HCT116 (cell line): Measurements from ENCODE around the gene MYCBP2. TPM values are rescaled to one million over a fixed set of nuclear protein-coding genes. Genes with fewer than 3 reads are reported as not detected.

Experiments
- ATAC-seq: fragments of 200-7000 bp; cut with Tn5 transposase; 2 replicates; pipeline ENCODE4 v1.9.1; 2020; ENCODE audit warnings: mild to moderate bottlenecking, moderate library complexity
- BruUV-seq: library from RNA; stranded (reverse); fragments of 400-500 nt; replicated peaks from 2 replicates; lab custom pipeline; 2021; lab: Mats Ljungman, UMichigan
- CTCF ChIA-PET: fragments of 300-600 bp; sonication (Branson Sonifier 250); formaldehyde crosslinking; loops from one replicate; lab custom pipeline; 2021; ENCODE audit warnings: antibody characterized with exemption; lab: Charles Lee
- POLR2A ChIA-PET: fragments of 300-600, 350-600 bp; sonication (Branson Sonifier 250); formaldehyde crosslinking; loops from one replicate; lab custom pipeline; 2021; ENCODE audit warnings: antibody characterized with exemption; lab: Charles Lee
- RAD21 ChIA-PET, 2 experiments: fragments of 300-600 bp; sonication (Branson Sonifier 250); formaldehyde crosslinking; loops; one replicate each; lab custom pipeline; 2023; ENCODE audit warnings: low total read pairs in 2 of 2; ENCODE audit not compliant: uncharacterized antibody in 2 of 2, unreplicated experiment in 2 of 2, low non-redundant PET in 1 of 2; lab: Charles Lee
- DNase-seq: peaks from one replicate; pipeline ENCODE4 v3.0.0-alpha.2; 2010; ENCODE audit warnings: low read depth, low spot score
- H2AFZ ChIP-seq: fragments of 200-600 bp; shearing (Covaris generic), sonication (generic); 2 replicates; pipeline ENCODE4 v1.6.1; 2017; ENCODE audit warnings: low read depth, mixed run types, mixed read lengths, antibody characterized with exemption, low read length; ENCODE audit not compliant: poor library complexity, severe bottlenecking
- H3K27ac ChIP-seq: 2 replicates; pipeline ENCODE4 v1.5.1; 2012; ENCODE audit warnings: low read depth, low read length
- H3K27me3 ChIP-seq: fragments of 200-600 bp; sonication (generic); 2 replicates; pipeline ENCODE4 v1.6.1; 2016; ENCODE audit warnings: mixed run types, low read length, mixed read lengths; ENCODE audit not compliant: insufficient read depth
- H3K36me3 ChIP-seq, 2 experiments: fragments of 200-500 bp in 1 of 2; fragments of 200-600 bp in 1 of 2; sonication (Bioruptor generic) in 1 of 2; sonication (generic) in 1 of 2; 2 replicates each; pipeline versions ENCODE4 v1.5.1 to v1.6.1; 2014 to 2016; ENCODE audit warnings: low read length in 2 of 2, inconsistent platforms in 1 of 2, mixed read lengths in 1 of 2, mixed run types in 1 of 2; ENCODE audit not compliant: insufficient read depth in 2 of 2, control insufficient read depth in 1 of 2
- H3K4me1 ChIP-seq, 2 experiments: fragments of 200-600 bp in 1 of 2; sonication (generic) in 1 of 2; 2 replicates each; pipeline versions ENCODE4 v1.5.1 to v1.6.1; 2012 to 2017; ENCODE audit warnings: low read length in 2 of 2, inconsistent platforms in 1 of 2, mild to moderate bottlenecking in 1 of 2, mixed read lengths in 1 of 2, mixed run types in 1 of 2, moderate library complexity in 1 of 2; ENCODE audit not compliant: insufficient read depth in 2 of 2, control insufficient read depth in 1 of 2
- H3K4me2 ChIP-seq: fragments of 200-600 bp; sonication (generic); 2 replicates; pipeline ENCODE4 v1.6.1; 2017; ENCODE audit warnings: mixed run types, low read length, mixed read lengths
- H3K4me3 ChIP-seq, 2 experiments: fragments of 200-600 bp in 1 of 2; sonication (generic) in 1 of 2; replicated peaks in 1 of 2; 2 replicates each; pipeline ENCODE4 v1.5.1; 2011 to 2016; ENCODE audit warnings: low read length in 2 of 2, control low read depth in 1 of 2, low read depth in 1 of 2, mild to moderate bottlenecking in 1 of 2, mixed read lengths in 1 of 2, mixed run types in 1 of 2
- H3K79me2 ChIP-seq: fragments of 200-600 bp; sonication (generic); 2 replicates; pipeline ENCODE4 v1.6.1; 2017; ENCODE audit warnings: mild to moderate bottlenecking, mixed run types, low read length, moderate library complexity, mixed read lengths; ENCODE audit not compliant: insufficient read depth
- H3K9ac ChIP-seq: fragments of 200-600 bp; sonication (generic); 2 replicates; pipeline ENCODE4 v1.6.1; 2016; ENCODE audit warnings: low read length, mixed read lengths
- H3K9me2 ChIP-seq: fragments of 200-600 bp; sonication (generic), shearing (Covaris generic); 2 replicates; pipeline ENCODE4 v1.6.1; 2017; ENCODE audit warnings: mixed run types, mild to moderate bottlenecking, moderate library complexity; ENCODE audit not compliant: insufficient read depth
- H3K9me3 ChIP-seq, 2 experiments: fragments of 200-500 bp in 1 of 2; fragments of 200-600 bp in 1 of 2; sonication (Bioruptor generic) in 1 of 2; sonication (generic) in 1 of 2; 2 replicates each; pipeline ENCODE4 v1.6.1; 2014 to 2017; ENCODE audit warnings: low read length in 2 of 2, mixed read lengths in 2 of 2, inconsistent platforms in 1 of 2, low read depth in 1 of 2, mild to moderate bottlenecking in 1 of 2, mixed run types in 1 of 2, moderate library complexity in 1 of 2; ENCODE audit not compliant: control insufficient read depth in 1 of 2, insufficient read depth in 1 of 2
- H4K20me1 ChIP-seq: fragments of 200-600 bp; sonication (generic), shearing (Covaris generic); 2 replicates; pipeline ENCODE4 v1.6.1; 2017; ENCODE audit warnings: mixed run types, mild to moderate bottlenecking, moderate library complexity; ENCODE audit not compliant: insufficient read depth
- CBX3 ChIP-seq: IDR thresholded peaks from 2 replicates; pipeline ENCODE4 v1.6.1; 2012; ENCODE audit warnings: low read depth
- EGR1 ChIP-seq: IDR thresholded peaks from 2 replicates; pipeline ENCODE4 v1.6.1; 2012; ENCODE audit warnings: low read depth
- ELF1 ChIP-seq: IDR thresholded peaks from 2 replicates; pipeline ENCODE4 v1.6.1; 2012; ENCODE audit warnings: low read depth, borderline replicate concordance
- EZH2 ChIP-seq: fragments of 200-600 bp; sonication (generic); IDR thresholded peaks from 2 replicates; pipeline ENCODE4 v1.6.1; 2017; ENCODE audit warnings: antibody characterized with exemption, mixed run types
- EZH2phosphoT487 ChIP-seq: fragments of 200-600 bp; IDR thresholded peaks from 2 replicates; pipeline ENCODE4 v1.6.1; 2018; ENCODE audit warnings: antibody characterized with exemption, borderline replicate concordance
- FOSL1 ChIP-seq: IDR thresholded peaks from 2 replicates; pipeline ENCODE4 v1.6.1; 2012; ENCODE audit warnings: low read depth
- JUND ChIP-seq: IDR thresholded peaks from 2 replicates; pipeline ENCODE4 v1.6.1; 2012
- POLR2AphosphoS5 ChIP-seq: IDR thresholded peaks from 2 replicates; pipeline ENCODE4 v1.6.1; 2011; ENCODE audit warnings: mild to moderate bottlenecking, low read depth, low read length, moderate library complexity
- RAD21 ChIP-seq: IDR thresholded peaks from 2 replicates; pipeline ENCODE4 v1.6.1; 2012; ENCODE audit warnings: low read depth, mild to moderate bottlenecking
- SIN3A ChIP-seq: IDR thresholded peaks from 2 replicates; pipeline ENCODE4 v1.6.1; 2012; ENCODE audit warnings: low read depth
- SP1 ChIP-seq: IDR thresholded peaks from 2 replicates; pipeline ENCODE4 v1.6.1; 2012; ENCODE audit warnings: low read depth
- SRF ChIP-seq: IDR thresholded peaks from 2 replicates; pipeline ENCODE4 v1.6.1; 2012; ENCODE audit warnings: low read depth
- TCF7L2 ChIP-seq: IDR thresholded peaks from 2 replicates; pipeline ENCODE4 v1.7.0; 2011; ENCODE audit warnings: borderline replicate concordance, inconsistent platforms; ENCODE audit not compliant: insufficient read depth, insufficient read length; ENCODE audit errors: extremely low read depth
- YY1 ChIP-seq: IDR thresholded peaks from 2 replicates; pipeline ENCODE4 v1.6.1; 2011; ENCODE audit warnings: low read length, low read depth, moderate library complexity, mild to moderate bottlenecking; ENCODE audit not compliant: insufficient replicate concordance; ENCODE audit errors: extremely low read depth
- ZFX ChIP-seq: fragments of 450-650 bp; IDR thresholded peaks from 2 replicates; pipeline ENCODE4 v1.6.1; 2017
- ZNF274 ChIP-seq: fragments of 200-500 bp; sonication (Bioruptor generic); IDR thresholded peaks from 2 replicates; pipeline ENCODE4 v1.6.1; 2014; ENCODE audit warnings: mild to moderate bottlenecking, low read depth, low read length, inconsistent platforms
- intact Hi-C: fragments of 100-400 bp; cut with micrococcal nuclease; formaldehyde crosslinking; loops from 2 replicates; pipeline ENCODE4 v1.10.0; 2022
- total RNA-seq: library from RNA; stranded (reverse); gene quantifications from one replicate; pipeline ENCODE4 v1.2.1, GENCODE V29; 2021; ENCODE audit not compliant: unreplicated experiment
- TF ChIP-seq, protein P1 (sequence below), 3 experiments: fragments of 200-600 bp in 1 of 3; sonication (generic) in 1 of 3; IDR thresholded peaks in 2 of 3; conservative IDR thresholded peaks in 1 of 3; 2 replicates each; pipeline ENCODE4 v1.5.1; 2012 to 2017; ENCODE audit warnings: low read depth in 2 of 3, low read length in 2 of 3, antibody characterized with exemption in 1 of 3, borderline replicate concordance in 1 of 3, control low read depth in 1 of 3, mild to moderate bottlenecking in 1 of 3, mixed read lengths in 1 of 3, mixed run types in 1 of 3, moderate library complexity in 1 of 3; ENCODE audit not compliant: insufficient read depth in 1 of 3
- TF ChIP-seq, protein P2 (sequence below): IDR thresholded peaks from 2 replicates; pipeline ENCODE4 v1.6.1; 2012

Gene MYCBP2
- total RNA-seq, 1 experiment from 2014 or later, result 48.5 TPM

DNA sequence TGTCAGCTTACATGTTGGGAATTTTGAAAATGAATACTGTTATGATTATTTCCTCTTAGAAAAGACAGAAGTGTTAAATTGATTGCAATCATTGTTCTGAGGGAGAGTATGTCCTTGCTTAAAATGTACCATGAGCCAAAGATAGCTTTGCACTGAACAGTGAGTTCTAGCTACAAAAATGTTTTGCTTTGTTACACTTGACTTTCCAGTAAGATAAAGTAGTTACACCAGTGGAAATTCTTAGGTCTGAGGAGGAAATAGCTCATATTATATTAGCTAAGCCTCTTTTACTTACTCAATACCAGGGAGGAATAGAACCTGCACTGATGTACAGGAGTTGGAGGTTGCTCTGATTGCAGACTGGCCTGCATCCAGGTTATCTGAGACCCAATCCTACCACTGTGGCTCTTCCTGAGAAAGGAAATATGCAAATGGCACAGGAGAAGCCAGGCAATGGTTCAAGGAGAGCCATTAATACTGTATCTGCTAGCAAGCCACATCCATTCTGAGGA is 246.9 kb downstream of the MYCBP2 start:
- DNase-seq (no peak), ATAC-seq (no peak)
- POLR2A ChIA-PET, result no interaction called here
- Histone ChIP-seq H4K20me1 (no peaks in the 10 kb centered on the region), H2AFZ (no peak overlapping the region), H3K4me1 (no peaks in the 10 kb centered on the region), H3K4me2 (no peak overlapping the region), H3K4me3 (no peak overlapping the region), H3K9me3 (no peaks in the 10 kb centered on the region), H3K27me3 (no peaks in the 10 kb centered on the region), H3K27ac (no peak overlapping the region), H3K79me2 (no peaks in the 10 kb centered on the region), H3K9me2 (no peaks in the 10 kb centered on the region), H3K36me3 (peaks cover 0 to 14% of the 10 kb centered on the region in 2 experiments; a peak in 2 of 4 replicates), H3K9ac (no peak overlapping the region)
- no peak for TF ChIP-seq ZFX
- TF ChIP-seq, protein P1, sequence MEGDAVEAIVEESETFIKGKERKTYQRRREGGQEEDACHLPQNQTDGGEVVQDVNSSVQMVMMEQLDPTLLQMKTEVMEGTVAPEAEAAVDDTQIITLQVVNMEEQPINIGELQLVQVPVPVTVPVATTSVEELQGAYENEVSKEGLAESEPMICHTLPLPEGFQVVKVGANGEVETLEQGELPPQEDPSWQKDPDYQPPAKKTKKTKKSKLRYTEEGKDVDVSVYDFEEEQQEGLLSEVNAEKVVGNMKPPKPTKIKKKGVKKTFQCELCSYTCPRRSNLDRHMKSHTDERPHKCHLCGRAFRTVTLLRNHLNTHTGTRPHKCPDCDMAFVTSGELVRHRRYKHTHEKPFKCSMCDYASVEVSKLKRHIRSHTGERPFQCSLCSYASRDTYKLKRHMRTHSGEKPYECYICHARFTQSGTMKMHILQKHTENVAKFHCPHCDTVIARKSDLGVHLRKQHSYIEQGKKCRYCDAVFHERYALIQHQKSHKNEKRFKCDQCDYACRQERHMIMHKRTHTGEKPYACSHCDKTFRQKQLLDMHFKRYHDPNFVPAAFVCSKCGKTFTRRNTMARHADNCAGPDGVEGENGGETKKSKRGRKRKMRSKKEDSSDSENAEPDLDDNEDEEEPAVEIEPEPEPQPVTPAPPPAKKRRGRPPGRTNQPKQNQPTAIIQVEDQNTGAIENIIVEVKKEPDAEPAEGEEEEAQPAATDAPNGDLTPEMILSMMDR (IDR thresholded peaks at IDR 0.05 in 2 of 3, conservative IDR thresholded peaks at IDR 0.05 in 1 of 3; ENCODE audit: borderline replicate concordance in 1 of 3, insufficient read depth in 1 of 3, low read depth in 2 of 3, low read length in 2 of 3), result no peak
- TF ChIP-seq SRF, result no peak
- TF ChIP-seq EGR1, result no peak
- TF ChIP-seq, protein P2, sequence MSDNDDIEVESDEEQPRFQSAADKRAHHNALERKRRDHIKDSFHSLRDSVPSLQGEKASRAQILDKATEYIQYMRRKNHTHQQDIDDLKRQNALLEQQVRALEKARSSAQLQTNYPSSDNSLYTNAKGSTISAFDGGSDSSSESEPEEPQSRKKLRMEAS, result no peak
- no peak for TF ChIP-seq TCF7L2
- RAD21 ChIA-PET, result no interaction called here
- BruUV-seq, result no TSS peak
- CTCF ChIA-PET, result no interaction called here
- intact Hi-C loops, result no loop called here

DNA sequence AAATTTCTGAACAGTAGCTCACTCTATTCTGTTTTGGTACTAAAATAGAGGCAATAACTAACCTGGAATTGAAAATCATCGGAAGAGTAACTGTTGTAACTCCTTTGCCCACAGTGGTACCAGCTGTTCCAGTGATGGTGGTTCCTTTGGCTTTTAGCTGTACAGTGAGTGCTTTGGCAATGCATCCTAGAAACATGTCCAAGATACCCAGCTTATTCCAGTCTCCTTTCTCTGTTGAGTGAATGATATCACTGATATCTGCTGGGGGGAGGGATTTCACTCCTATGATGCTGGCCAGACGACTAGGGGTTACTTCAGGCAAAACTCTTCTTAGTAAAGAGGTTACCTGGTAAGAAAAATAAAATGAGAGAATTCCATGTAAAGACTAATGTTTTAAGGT is 259.4 kb downstream of the MYCBP2 start:
- Histone ChIP-seq H3K9me3 (no peaks in the 10 kb centered on the region), H3K4me2 (no peak overlapping the region), H3K4me1 (no peaks in the 10 kb centered on the region), H3K9me2 (no peaks in the 10 kb centered on the region), H3K9ac (no peak overlapping the region), H3K36me3 (peaks cover 21 to 27% of the 10 kb centered on the region in 2 experiments; a peak in 3 of 4 replicates), H4K20me1 (no peaks in the 10 kb centered on the region), H3K79me2 (no peaks in the 10 kb centered on the region), H3K4me3 (no peak overlapping the region), H2AFZ (no peak overlapping the region), H3K27me3 (no peaks in the 10 kb centered on the region), H3K27ac (no peak overlapping the region)
- DNase-seq (no peak), ATAC-seq (no peak)
- ChIA-PET RAD21 (no interaction called here), POLR2A (no interaction called here), CTCF (no interaction called here)
- no TSS peak for BruUV-seq
- intact Hi-C loops, result no loop called here
- no peak for TF ChIP-seq YY1
- TF ChIP-seq RAD21, result no peak
- TF ChIP-seq ZNF274, result no peak
- TF ChIP-seq TCF7L2, result no peak
- no peak for TF ChIP-seq JUND
- TF ChIP-seq, protein P1 (IDR thresholded peaks at IDR 0.05 in 2 of 3, conservative IDR thresholded peaks at IDR 0.05 in 1 of 3; ENCODE audit: borderline replicate concordance in 1 of 3, insufficient read depth in 1 of 3, low read depth in 2 of 3, low read length in 2 of 3), result no peak
- TF ChIP-seq EZH2phosphoT487, result no peak
- TF ChIP-seq SIN3A, result no peak
- TF ChIP-seq POLR2AphosphoS5, result no peak
- TF ChIP-seq SP1, result no peak
- no peak for TF ChIP-seq FOSL1
- TF ChIP-seq ELF1, result no peak
- TF ChIP-seq EZH2, result no peak
- TF ChIP-seq SRF, result no peak
- no peak for TF ChIP-seq CBX3
